ENCODE data around the gene MAP7.

DNA sequence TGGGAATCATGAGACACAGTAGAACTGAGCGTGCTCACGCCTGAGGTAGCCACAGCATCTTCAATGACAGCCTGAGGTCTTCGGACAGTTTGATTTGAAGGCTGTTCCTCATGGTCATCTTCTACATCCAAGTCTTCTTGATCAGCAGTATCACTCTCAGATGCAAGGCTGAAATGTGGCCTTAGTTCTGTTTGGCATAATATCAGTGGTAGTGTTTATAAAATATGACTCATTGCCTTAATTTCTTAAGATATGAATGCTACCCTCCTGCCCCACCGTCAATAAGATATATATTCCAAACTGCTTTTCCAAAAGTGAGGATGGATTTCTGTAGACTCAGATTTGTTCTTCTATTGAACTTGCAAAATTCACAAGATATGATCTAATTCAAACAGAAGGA, 17.5 kb upstream of the MAP7 start:
- TF ChIP-seq CTCF (IDR thresholded peaks at IDR 0.05; ENCODE audit: low read length): no peak
- no peak for TF ChIP-seq EZH2 (optimal IDR thresholded peaks at IDR 0.05; ENCODE audit: low read depth, low read length)
- TF ChIP-seq EZH2phosphoT487 (IDR thresholded peaks at IDR 0.05; ENCODE audit: low read length): no peak

Measured in MM.1S (cell line).